ENCODE results near the gene ZNF33B. TPM values are rescaled to one million over a fixed set of nuclear protein-coding genes. Genes with fewer than 3 reads are reported as not detected.

The ZNF33B gene
- total and polyA plus RNA-seq, 9 of the 15 experiments (the other 6 are each of a cell fraction or from before 2014, with no cell fraction given), result 6.9 to 23.9 (median 15.4) TPM

- TF ChIP-seq ZBTB9 (CRISPR knock-in tag; IDR thresholded peaks at IDR 0.05) (no peak), ZMIZ1 (IDR thresholded peaks at IDR 0.05; ENCODE audit: low read depth in 2 of 2, low read length in 2 of 2) (no peak), MAFF (IDR thresholded peaks at IDR 0.05; ENCODE audit: low read length) (no peak), BDP1 (IDR thresholded peaks at IDR 0.05; ENCODE audit: insufficient read depth, insufficient read length) (no peak), ETV1 (tag; conservative IDR thresholded peaks at IDR 0.05; ENCODE audit: low read depth) (peak; percentile 66), SETDB1 (IDR thresholded peaks at IDR 0.05; ENCODE audit: low read length) (no peak), PTTG1 (tag; IDR thresholded peaks at IDR 0.05; ENCODE audit: low read depth) (no peak), PATZ1 (CRISPR knock-in tag; IDR thresholded peaks at IDR 0.05; ENCODE audit: borderline replicate concordance) (no peak), CLOCK (CRISPR knock-in tag; IDR thresholded peaks at IDR 0.05; ENCODE audit: borderline replicate concordance) (no peak; the same call in 1 of the 2 replicates), RFX1 (IDR thresholded peaks at IDR 0.05) (no peak), NR2C2 (CRISPR knock-in tag; IDR thresholded peaks at IDR 0.05) (0 out of 2 replicates have a peak, but pooled peaks have one; percentile 63), NR2C2 (tag; IDR thresholded peaks at IDR 0.05) (peak; percentile 44; the same call in 1 of the 2 replicates), MTA3 (IDR thresholded peaks at IDR 0.05; ENCODE audit: borderline replicate concordance) (peak; percentile 78; the same call in 1 of the 2 replicates), C11orf30 (IDR thresholded peaks at IDR 0.05; ENCODE audit: low read depth) (no peak), ZNF124 (CRISPR knock-in tag; IDR thresholded peaks at IDR 0.05) (no peak), BMI1 (IDR thresholded peaks at IDR 0.05; ENCODE audit: low read length) (no peak), ARNT (IDR thresholded peaks at IDR 0.05) (0 out of 4 replicates have a peak, but pooled peaks of 1 of the 2 experiments have one; percentile 14)
These were observed at the start of gene ZNF33B (continued) for GRCh38 chr10:42638055-42638820.
